HG02840 (cell line): ENCODE measurements around the gene MSL3B.

Source experiments
- ATAC-seq: cut with Tn5 transposase; IDR thresholded peaks from one replicate; pipeline ENCODE4 v1.9.1; 2021; ENCODE audit warnings: mild to moderate bottlenecking, moderate library complexity, moderate number of reproducible peaks; ENCODE audit not compliant: unreplicated experiment, low FRiP score

The MSL3B gene

DNA sequence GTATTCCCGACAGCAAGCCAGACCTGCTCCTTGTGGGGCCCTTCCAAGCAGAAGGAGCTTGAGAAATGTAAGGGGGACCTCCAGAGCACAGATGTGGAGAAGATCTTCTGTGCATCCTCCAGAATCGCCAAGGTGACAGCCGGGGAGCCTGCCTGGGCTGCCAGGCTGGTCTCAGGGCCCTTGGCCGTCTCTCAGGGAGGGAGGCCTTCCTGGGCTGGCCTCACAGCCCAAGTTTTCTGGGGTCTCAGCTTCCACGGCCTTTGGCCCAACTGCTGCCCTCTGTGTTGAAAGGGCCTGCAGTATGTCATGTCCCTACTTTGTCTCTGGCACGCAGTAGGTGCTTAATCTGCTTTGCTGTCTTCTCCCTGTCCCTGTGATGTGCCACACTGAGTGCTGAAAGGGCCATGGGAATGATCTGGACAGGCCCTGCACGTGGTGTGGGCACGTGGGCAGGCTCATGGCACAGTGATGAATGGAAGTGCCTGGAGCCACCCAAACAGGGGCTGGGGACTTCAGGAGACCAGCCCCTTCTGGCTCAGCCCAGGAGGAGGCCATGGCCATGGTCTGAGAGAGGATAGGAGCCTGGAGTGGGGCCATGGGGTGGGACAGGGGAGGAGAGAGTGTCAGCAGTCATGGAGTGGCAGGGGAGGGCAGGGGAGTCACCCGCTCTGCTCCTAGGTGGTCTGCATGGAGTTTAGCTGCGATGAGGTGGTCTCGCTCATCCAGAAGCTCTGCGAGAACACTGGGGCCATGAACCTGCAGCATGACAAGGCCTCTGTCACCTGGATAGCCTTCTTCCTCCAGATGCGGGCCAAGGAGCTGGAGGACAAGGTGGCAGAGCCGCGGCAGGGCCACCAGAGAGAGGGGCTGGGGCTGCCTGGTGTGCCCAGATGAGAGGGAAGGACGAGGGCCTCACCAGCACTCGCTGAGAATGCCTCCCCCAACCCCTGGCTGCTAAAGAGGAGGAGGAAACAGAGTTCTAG lies 49.3 kb downstream of the MSL3B start:
- ATAC-seq: no peak

DNA sequence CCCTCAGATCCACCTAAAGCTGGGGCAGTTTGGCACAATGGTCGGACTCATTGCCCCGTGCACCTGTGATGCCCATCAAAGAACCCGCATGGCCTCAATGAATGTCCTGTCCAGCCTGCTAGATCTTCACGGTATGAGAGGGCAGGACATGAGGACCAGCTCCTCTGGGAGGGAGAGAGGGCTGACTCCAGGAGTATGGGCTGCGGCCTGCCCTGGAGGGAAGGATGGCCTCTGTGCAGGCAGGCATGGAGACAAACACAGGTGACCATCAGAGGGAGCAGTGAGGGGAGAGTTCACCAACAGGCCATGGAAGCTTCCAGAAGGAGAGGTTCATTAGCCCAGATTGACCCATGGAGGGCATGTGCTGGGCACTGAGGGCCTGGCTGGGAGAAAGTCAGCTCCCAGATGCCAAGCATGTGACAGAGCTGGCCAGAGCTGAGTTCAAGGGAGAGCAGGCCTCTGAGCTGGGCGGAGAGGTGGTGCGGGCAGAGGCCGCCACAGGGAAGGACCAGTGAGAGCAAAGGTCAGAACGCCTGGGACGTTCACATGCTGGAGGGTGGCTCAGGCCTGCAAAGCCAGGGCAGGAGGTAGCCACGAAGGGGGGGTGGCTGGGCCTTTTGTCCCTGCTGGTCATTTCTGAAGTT lies 50.1 kb downstream of the MSL3B start:
- ATAC-seq: no peak

DNA sequence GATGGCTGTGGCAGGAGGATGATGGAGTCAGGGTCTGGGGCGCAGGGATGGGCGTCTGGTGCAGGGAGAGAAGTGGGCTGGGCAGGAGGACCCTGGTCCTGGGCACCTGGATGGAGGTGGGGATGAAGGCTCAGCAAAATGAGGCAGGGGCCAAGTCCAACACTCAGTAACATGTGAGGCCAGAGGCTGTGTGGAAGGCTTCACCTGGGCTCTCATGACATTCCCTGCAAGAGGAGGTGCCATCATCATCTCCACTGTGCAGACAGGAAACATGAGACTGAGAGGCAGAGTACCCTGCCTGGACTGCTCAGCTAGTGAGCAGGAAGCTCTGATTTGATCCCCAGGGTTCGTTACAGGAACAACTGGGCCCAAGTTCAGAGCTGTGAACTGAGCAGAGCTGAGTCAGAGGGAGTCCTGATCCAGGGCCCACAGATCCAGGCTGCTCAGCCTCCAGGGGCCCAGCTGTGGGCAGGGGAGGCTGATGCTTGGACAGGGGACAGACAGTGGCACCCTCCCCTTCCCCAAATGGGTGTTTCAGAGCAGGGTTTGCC lies 50.8 kb downstream of the MSL3B start:
- no peak for ATAC-seq

DNA sequence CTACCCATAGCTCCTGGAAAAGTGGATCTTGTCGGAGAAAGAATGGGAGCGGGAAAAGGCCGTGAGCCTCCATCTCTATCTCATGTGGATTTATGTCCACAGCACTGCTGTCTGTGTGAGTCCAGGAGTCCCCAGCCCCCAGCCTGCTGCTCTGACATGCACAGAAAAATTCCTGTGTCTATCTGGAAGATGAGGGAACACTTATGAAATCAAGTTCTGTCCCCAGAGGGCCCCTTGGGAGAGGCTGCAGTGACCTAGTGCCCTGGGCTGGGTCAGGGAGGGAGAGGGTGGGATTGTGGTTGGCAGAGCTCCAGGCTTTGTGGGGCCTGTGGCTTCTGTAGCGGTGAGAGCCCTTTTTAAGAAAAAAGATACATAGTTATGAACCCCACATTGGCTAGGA lies 51.4 kb downstream of the MSL3B start:
- no peak for ATAC-seq

DNA sequence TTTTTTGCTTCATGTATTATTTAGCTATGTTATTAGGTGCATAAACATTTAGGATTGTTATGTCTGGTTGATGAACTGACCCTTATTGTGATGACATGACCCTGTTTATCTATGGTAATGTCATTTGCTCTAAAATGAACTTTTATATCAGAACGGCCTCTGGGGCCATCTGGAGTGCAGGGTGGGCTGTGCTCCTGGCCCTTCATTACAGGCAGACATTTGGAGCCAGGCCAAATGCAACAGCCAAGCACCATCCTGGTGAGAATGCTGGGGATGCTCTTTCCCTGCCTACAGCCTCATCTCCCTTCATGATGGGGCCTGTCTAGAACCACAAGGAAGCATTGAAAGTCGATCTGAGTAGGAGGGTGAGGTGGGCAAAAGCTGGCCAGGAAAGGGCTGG lies 51.9 kb downstream of the MSL3B start:
- no peak for ATAC-seq

DNA sequence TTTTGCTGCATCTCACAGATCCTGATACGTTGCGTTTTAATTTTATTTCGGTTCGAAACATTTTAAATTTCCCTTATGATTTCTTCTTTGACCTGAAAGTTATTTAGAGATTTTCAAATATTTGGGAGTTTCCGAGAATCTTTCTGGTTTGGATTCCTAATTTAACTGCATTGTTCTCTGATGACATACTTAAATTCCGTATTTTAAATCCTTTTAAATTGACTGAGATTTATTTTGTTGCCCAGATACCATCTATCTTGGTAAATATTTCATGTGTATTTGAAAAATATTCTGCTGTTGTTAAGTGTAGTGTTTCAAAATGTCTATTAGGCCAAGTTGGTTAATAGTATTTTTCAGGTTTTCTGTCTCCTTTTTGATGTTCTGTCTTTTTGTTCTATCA lies 52.3 kb downstream of the MSL3B start:
- ATAC-seq: no peak
